GM12878 (cell line): ENCODE measurements around the gene E2F1. TPM values are rescaled to one million over a fixed set of nuclear protein-coding genes. Genes with fewer than 3 reads are reported as not detected.
A peak's percentile ranks its signal among the peaks of the same experiment; 100 is the strongest.

ENCODE experiments used
- ATAC-seq: fragments of 200-7000 bp; cut with Tn5 transposase; 3 replicates; pipeline ENCODE4 v1.9.1; 2020; ENCODE audit warnings: mild to moderate bottlenecking, moderate library complexity
- BruUV-seq: library from RNA; stranded (reverse); fragments of 400-500 nt; replicated peaks from 2 replicates; lab custom pipeline; 2021; lab: Mats Ljungman, UMichigan
- CTCF ChIA-PET: fragments of 300-600 bp; sonication (Branson Sonifier 250); formaldehyde crosslinking; extraction: SDS; loops from one replicate; lab custom pipeline; 2021; ENCODE audit warnings: inconsistent platforms; lab: Yijun Ruan, JAX
- POLR2A ChIA-PET: fragments of 350-600 bp; formaldehyde crosslinking; extraction: SDS; loops from one replicate; lab custom pipeline; 2021; ENCODE audit warnings: inconsistent platforms; lab: Charles Lee
- RAD21 ChIA-PET: fragments of 300-600 bp; sonication (Branson Sonifier 250); formaldehyde crosslinking; loops from one replicate; lab custom pipeline; 2023; ENCODE audit warnings: antibody characterized with exemption; ENCODE audit not compliant: unreplicated experiment; lab: Charles Lee
- SMC1A ChIA-PET: fragments of 300-600 bp; sonication (Branson Sonifier 250); formaldehyde crosslinking; loops from one replicate; lab custom pipeline; 2023; ENCODE audit not compliant: unreplicated experiment, uncharacterized antibody; lab: Charles Lee
- DNase-seq: peaks from one replicate; pipeline ENCODE4 v3.0.0-alpha.2; 2011; ENCODE audit warnings: low read depth, low spot score
- FAIRE-seq: peaks from 3 replicates; lab custom pipeline; 2011; peaks lifted over from hg19 to GRCh38; lab: Jason Lieb, UNC
- H2AFZ ChIP-seq: 2 replicates; pipeline ENCODE4 v1.6.0; 2011; ENCODE audit warnings: low read depth, low read length, control low read depth; ENCODE audit not compliant: control insufficient read depth
- H3K27ac ChIP-seq: 2 replicates; pipeline ENCODE4 v1.5.1; 2011; ENCODE audit warnings: control low read depth; ENCODE audit not compliant: control insufficient read depth, insufficient read depth
- H3K27me3 ChIP-seq, 2 experiments: replicated peaks in 1 of 2; 2 replicates each; pipeline versions ENCODE4 v1.6.0 to v1.6.1; 2011; ENCODE audit warnings: low read length in 1 of 2; ENCODE audit not compliant: control insufficient read depth in 2 of 2, insufficient read depth in 2 of 2
- H3K36me3 ChIP-seq, 2 experiments: 2 replicates each; pipeline ENCODE4 v1.5.1; 2011; ENCODE audit warnings: low read length in 1 of 2; ENCODE audit not compliant: control insufficient read depth in 2 of 2, insufficient read depth in 2 of 2
- H3K4me1 ChIP-seq: 2 replicates; pipeline ENCODE4 v1.6.1; 2011; ENCODE audit warnings: mild to moderate bottlenecking, low read length, moderate library complexity, mixed read lengths; ENCODE audit not compliant: control insufficient read depth, insufficient read depth
- H3K4me2 ChIP-seq: 2 replicates; pipeline ENCODE4 v1.6.0; 2011; ENCODE audit warnings: control low read depth; ENCODE audit not compliant: control insufficient read depth, insufficient read depth
- H3K4me3 ChIP-seq: fragments of 200-600 bp; sonication (generic); 2 replicates; pipeline ENCODE4 v1.5.1; 2016
- H3K79me2 ChIP-seq: 2 replicates; pipeline ENCODE4 v1.6.0; 2011; ENCODE audit warnings: low read length; ENCODE audit not compliant: control insufficient read depth, insufficient read depth
- H3K9ac ChIP-seq: 2 replicates; pipeline ENCODE4 v1.8.0; 2011; ENCODE audit warnings: low read length, control low read depth, mixed read lengths; ENCODE audit not compliant: control insufficient read depth, insufficient read depth
- H3K9me3 ChIP-seq: replicated peaks from 3 replicates; pipeline ENCODE4 v1.5.1; 2011; ENCODE audit warnings: mild to moderate bottlenecking, low read length; ENCODE audit not compliant: control insufficient read depth, insufficient read depth
- H4K20me1 ChIP-seq: 2 replicates; pipeline ENCODE4 v1.6.0; 2011; ENCODE audit not compliant: control insufficient read depth, insufficient read depth
- MTA2 ChIP-seq: fragments of 450-650 bp; IDR thresholded peaks from 2 replicates; pipeline ENCODE4 v1.6.1; 2016; ENCODE audit warnings: low read depth, mild to moderate bottlenecking, moderate library complexity
- NR2F1 ChIP-seq: fragments of 450-650 bp; conservative IDR thresholded peaks from 2 replicates; pipeline ENCODE4 v1.6.1; 2017; ENCODE audit warnings: mild to moderate bottlenecking
- SMARCA5 ChIP-seq: fragments of 450-650 bp; IDR thresholded peaks from 2 replicates; pipeline ENCODE4 v1.6.1; 2017; ENCODE audit warnings: mild to moderate bottlenecking
- SP1 ChIP-seq: IDR thresholded peaks from one replicate; pipeline ENCODE4 v1.6.1; 2011; ENCODE audit warnings: low read depth, low read length
- ZNF687 ChIP-seq: fragments of 450-650 bp; IDR thresholded peaks from 2 replicates; pipeline ENCODE4 v1.6.1; 2017; ENCODE audit warnings: mild to moderate bottlenecking, moderate library complexity
- WGBS: methylation state at CpG from one replicate; pipeline ENCODE4 v1.1.6; 2016; ENCODE audit warnings: low lambda C conversion rate; ENCODE audit not compliant: insufficient replicate concordance, insufficient coverage; ENCODE audit errors: missing lambda C conversion rate; 5-methylcytosine and 5-hydroxymethylcytosine counted together
- in situ Hi-C: fragments of 300-500 bp; cut with MboI; formaldehyde crosslinking; loops from 9 replicates; pipeline ENCODE4 v1.14.3; 2018; ENCODE audit warnings: mixed read lengths
- intact Hi-C: fragments of 100-400 bp; cut with micrococcal nuclease; formaldehyde crosslinking; loops from one replicate; pipeline ENCODE4 v1.14.2; 2022; ENCODE audit not compliant: unreplicated experiment
- polyA plus RNA-seq, 11 experiments: library from polyadenylated mRNA; depleted of rRNA in 4 of 11; unstranded in 6 of 11; stranded (reverse) in 5 of 11; fragments of >200 nt; fragmentation: Nextera tagmentation in 4 of 11; fragmentation: Illumina TruSeq in 1 of 11; extraction: Ambion mirVana in 4 of 11; extraction: Trizol in 1 of 11; gene quantifications; 1 replicate in 1 of 11; 2 replicates in 10 of 11; pipeline versions ENCODE4 v1.2.1 to v1.2.3, GENCODE V29; 2011 to 2016; ENCODE audit warnings: inconsistent platforms in 2 of 11, missing spikeins in 2 of 11, low read depth in 1 of 11
- total RNA-seq, 4 experiments: library from RNA; depleted of rRNA in 3 of 4; stranded (reverse); fragments of >200 nt in 3 of 4; fragmentation: Illumina TruSeq in 1 of 4; extraction: Trizol in 1 of 4; gene quantifications; 2 replicates each; pipeline versions ENCODE4 v1.2.1 to v1.2.3, GENCODE V29; 2013 to 2021

E2F1 gene
- total and polyA plus RNA-seq, 10 of the 15 experiments (the other 5 are each of a cell fraction or from before 2014, with no cell fraction given) = 0.29 to 50.2 (median 19.7) TPM

GRCh38 chr20:33674294-33675135 is 11.7 kb downstream of the E2F1 start, which contains the start of gene NECAB3 (continued):
- TF ChIP-seq ZNF687 = 0 out of 2 replicates have a peak, but pooled peaks have one; percentile 53
- peak; percentile 85; the same call in 1 of the 2 replicates for TF ChIP-seq SMARCA5
- TF ChIP-seq SP1 = no peak

GRCh38 chr20:33673410-33674293 is 12.5 kb downstream of the E2F1 start:
- Histone ChIP-seq H3K79me2 (no peaks in the 10 kb centered on the region), H3K4me1 (peaks cover 11% of the 10 kb centered on the region), H4K20me1 (no peaks in the 10 kb centered on the region), H2AFZ (peak overlapping the region; percentile 16), H3K9ac (peak overlapping the region; percentile 59), H3K9me3 (no peaks in the 10 kb centered on the region), H3K4me2 (peak overlapping the region; percentile 56), H3K36me3 (peaks cover 0 to 1% of the 10 kb centered on the region in 2 experiments; a peak in 3 of 4 replicates), H3K27ac (no peak overlapping the region), H3K27me3 (no peaks in the 10 kb centered on the region), H3K4me3 (peak overlapping the region; percentile 79)
- ChIA-PET POLR2A (no interaction called here), RAD21 (no interaction called here), CTCF (no interaction called here), SMC1A (no interaction called here)
- ATAC-seq = peak; percentile 64
- 25% methylated on average over 29 of the region's 29 CpGs for whole genome bisulfite sequencing
- intact Hi-C loops (no loop called here), in situ Hi-C loops (no loop called here)
- TF ChIP-seq NR2F1 (peak; percentile 60; the same call in 1 of the 2 replicates), MTA2 (no peak)
- BruUV-seq = no TSS peak
- DNase-seq = no peak
- FAIRE-seq = no peak
